ENCODE data around the gene CACNA1E. TPM values are rescaled to one million over a fixed set of nuclear protein-coding genes. Genes with fewer than 3 reads are reported as not detected.

CACNA1E gene
- total RNA-seq, 1 donor from 2014 or later = 2.1 TPM

- TF ChIP-seq CTCF (conservative IDR thresholded peaks at IDR 0.05) = no peak
- no peak overlapping the region for H3K4me3 Mint-ChIP-seq
- H3K4me1 Mint-ChIP-seq (ENCODE audit: unreplicated experiment) = no peaks in the 10 kb centered on the region
- H3K9me3 Mint-ChIP-seq = peaks cover 7% of the 10 kb centered on the region
- no peaks in the 10 kb centered on the region for H3K36me3 Mint-ChIP-seq
- H3K27ac Mint-ChIP-seq = no peak overlapping the region
- no peak for DNase-seq (ENCODE audit: extremely low spot score, unreplicated experiment)
- H3K27me3 Mint-ChIP-seq = peaks cover 10% of the 10 kb centered on the region
These were observed 29.6 kb upstream of the CACNA1E start for GRCh38 chr1:181453541-181454201.

GRCh38 chr1:181456551-181456950 is 26.8 kb upstream of the CACNA1E start:
- Mint-ChIP-seq H3K9me3 (peaks cover 7% of the 10 kb centered on the region), H3K4me1 (ENCODE audit: unreplicated experiment) (no peaks in the 10 kb centered on the region), H3K36me3 (no peaks in the 10 kb centered on the region), H3K4me3 (no peak overlapping the region), H3K27me3 (peaks cover 16% of the 10 kb centered on the region), H3K27ac (no peak overlapping the region)
- no peak for DNase-seq (ENCODE audit: extremely low spot score, unreplicated experiment)
- no peak for TF ChIP-seq CTCF (conservative IDR thresholded peaks at IDR 0.05)

- TF ChIP-seq CTCF (conservative IDR thresholded peaks at IDR 0.05) = no peak
- H3K27me3 Mint-ChIP-seq = peaks cover 22% of the 10 kb centered on the region
- peaks cover 7% of the 10 kb centered on the region for H3K9me3 Mint-ChIP-seq
- no peaks in the 10 kb centered on the region for H3K36me3 Mint-ChIP-seq
- no peak overlapping the region for H3K4me3 Mint-ChIP-seq
- DNase-seq (ENCODE audit: extremely low spot score, unreplicated experiment) = no peak
- H3K27ac Mint-ChIP-seq = no peak overlapping the region
- no peaks in the 10 kb centered on the region for H3K4me1 Mint-ChIP-seq (ENCODE audit: unreplicated experiment)
These were observed 24.9 kb upstream of the CACNA1E start for GRCh38 chr1:181458419-181458818.

- no peak for DNase-seq (ENCODE audit: extremely low spot score, unreplicated experiment)
- Mint-ChIP-seq H3K9me3 (peaks cover 7% of the 10 kb centered on the region), H3K27me3 (peaks cover 25% of the 10 kb centered on the region), H3K27ac (no peak overlapping the region), H3K4me3 (no peak overlapping the region), H3K36me3 (no peaks in the 10 kb centered on the region), H3K4me1 (ENCODE audit: unreplicated experiment) (no peaks in the 10 kb centered on the region)
- no peak for TF ChIP-seq CTCF (conservative IDR thresholded peaks at IDR 0.05)
These were observed 24.2 kb upstream of the CACNA1E start for GRCh38 chr1:181459067-181459466.

- H3K4me3 Mint-ChIP-seq = peak overlapping the region; percentile 24
- H3K36me3 Mint-ChIP-seq = no peaks in the 10 kb centered on the region
- H3K27me3 Mint-ChIP-seq = peaks cover 20% of the 10 kb centered on the region
- no peaks in the 10 kb centered on the region for H3K9me3 Mint-ChIP-seq
- H3K27ac Mint-ChIP-seq = peak overlapping the region; percentile 34
- TF ChIP-seq CTCF (conservative IDR thresholded peaks at IDR 0.05) = no peak
- no peak for DNase-seq (ENCODE audit: extremely low spot score, unreplicated experiment)
- no peaks in the 10 kb centered on the region for H3K4me1 Mint-ChIP-seq (ENCODE audit: unreplicated experiment)
These were observed 13.5 kb upstream of the CACNA1E start for GRCh38 chr1:181469829-181470228.
